ENCODE measurements around the gene CCDC122.

GRCh38 chr13:43884222-43884621 is 4.7 kb upstream of the CCDC122 start:
- TF ChIP-seq CTCF (IDR thresholded peaks at IDR 0.05; ENCODE audit: insufficient read depth, low read length) (no peak), REST (IDR thresholded peaks at IDR 0.05; ENCODE audit: insufficient replicate concordance, low read depth) (no peak), GABPA (IDR thresholded peaks at IDR 0.05; ENCODE audit: low read depth) (no peak), POLR2AphosphoS5 (IDR thresholded peaks at IDR 0.05; ENCODE audit: low read depth) (no peak)

Data from HL-60 (cell line).